Epidermal melanocyte (primary cell): ENCODE results near the gene R3HDM2.

Experiments used
- DNase-seq: peaks from one replicate; pipeline ENCODE4 v3.0.0; 2011; ENCODE audit warnings: low spot score; ENCODE audit not compliant: insufficient read length

Gene R3HDM2

DNA sequence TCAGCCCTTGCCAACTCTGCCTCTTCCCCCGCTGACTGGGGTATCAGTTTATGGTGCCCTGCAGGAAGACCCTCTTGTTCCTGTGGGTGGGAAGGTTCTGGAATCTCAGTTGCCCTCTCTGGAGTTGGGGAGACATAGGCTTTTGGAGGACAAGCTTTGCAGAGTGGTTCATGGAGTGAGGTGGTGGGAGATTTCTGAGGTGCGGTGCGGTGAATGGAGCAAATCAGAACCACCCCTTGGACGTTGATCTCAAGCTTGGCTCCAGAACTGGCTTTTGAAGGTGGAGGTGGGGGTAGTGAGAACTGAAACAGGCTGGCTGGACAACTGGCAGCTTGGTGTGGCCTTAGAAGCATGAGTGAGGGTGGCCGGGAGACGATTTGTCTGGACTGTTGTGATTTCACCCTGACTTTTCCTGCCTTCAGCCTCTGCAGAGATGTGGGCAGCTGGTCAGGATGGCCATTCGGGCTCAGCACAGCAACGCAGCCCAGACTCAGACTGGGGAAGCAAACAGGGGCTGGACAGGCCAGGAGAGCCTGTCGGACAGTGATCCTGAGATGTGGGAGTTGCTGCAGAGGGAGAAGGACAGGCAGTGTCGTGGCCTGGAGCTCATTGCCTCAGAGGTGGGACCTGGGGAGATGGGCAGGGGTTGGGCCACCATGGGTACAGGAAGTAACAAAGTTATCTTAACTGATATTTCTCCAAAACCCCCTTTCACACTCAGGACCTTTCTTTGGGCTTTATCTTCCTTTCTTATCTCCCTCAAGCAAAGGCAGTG lies 200.3 kb downstream of the R3HDM2 start:
- no peak for DNase-seq

DNA sequence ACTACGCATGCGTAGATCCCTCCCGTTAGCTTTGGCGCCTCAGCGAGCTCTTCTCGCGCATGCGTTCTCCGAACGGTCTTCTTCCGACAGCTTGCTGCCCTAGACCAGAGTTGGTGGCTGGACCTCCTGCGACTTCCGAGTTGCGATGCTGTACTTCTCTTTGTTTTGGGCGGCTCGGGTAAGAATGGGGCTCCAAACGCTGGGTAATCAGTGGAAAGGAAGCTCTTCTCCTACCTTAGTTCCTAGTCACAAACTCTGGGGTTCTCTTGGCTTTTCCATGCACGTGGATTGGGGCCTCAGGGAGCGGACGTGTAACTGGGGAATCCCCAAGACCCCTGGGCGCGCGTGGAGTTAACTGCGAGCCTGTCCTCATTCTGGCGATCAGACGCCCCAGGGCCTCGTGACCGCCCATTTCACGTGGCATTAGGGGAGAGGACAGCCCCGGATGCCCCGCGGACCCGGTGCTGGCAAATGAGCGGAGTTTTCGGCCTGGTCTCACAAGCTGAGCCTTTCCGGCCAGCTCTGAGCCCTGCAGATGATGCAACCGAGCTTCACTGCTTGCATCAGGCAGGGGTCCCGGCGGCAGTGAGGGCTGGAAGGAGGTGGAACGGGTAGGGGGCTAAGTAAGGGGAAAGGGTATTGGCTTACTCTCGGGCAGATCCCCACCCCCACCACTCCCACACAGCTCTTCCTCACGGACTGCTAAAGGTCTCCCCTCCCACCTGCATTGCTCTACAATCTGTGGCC lies 201.0 kb downstream of the R3HDM2 start, which contains the start of gene SHMT2:
Gene SHMT2, plus strand, starts transcription at position 78 of the 747 bp plus-strand sequence. Its CDS starts 68 bp downstream, at position 146.
- peak; percentile 100 for DNase-seq

DNA sequence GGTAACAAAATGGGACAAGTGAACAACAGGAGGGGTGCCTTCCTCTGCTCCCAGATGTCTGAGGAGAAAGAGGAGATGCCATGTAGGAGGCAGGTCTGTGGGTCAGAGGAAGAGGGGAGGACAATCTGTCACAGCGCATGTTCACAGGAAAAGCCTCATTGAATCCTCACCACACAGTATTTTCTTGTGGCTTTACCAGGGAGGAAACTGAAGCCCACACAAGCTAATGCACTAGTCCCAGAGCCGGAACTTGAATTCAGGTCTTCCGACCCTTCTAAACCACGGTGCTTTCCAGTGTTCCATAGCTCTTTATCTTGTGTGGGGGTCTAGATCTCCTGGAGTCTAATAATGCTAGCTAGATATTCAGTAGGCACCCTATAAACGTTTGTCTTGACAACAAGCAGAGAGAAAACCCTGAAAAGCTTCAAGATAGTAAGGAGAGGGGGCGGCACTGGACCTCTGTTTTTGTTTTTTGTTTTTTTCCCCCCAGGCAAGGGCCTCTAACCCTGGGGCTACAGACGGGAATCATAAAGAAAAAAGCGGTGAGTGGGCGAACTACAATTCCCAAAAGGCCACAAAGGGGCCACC lies 201.7 kb downstream of the R3HDM2 start:
- DNase-seq: no peak

DNA sequence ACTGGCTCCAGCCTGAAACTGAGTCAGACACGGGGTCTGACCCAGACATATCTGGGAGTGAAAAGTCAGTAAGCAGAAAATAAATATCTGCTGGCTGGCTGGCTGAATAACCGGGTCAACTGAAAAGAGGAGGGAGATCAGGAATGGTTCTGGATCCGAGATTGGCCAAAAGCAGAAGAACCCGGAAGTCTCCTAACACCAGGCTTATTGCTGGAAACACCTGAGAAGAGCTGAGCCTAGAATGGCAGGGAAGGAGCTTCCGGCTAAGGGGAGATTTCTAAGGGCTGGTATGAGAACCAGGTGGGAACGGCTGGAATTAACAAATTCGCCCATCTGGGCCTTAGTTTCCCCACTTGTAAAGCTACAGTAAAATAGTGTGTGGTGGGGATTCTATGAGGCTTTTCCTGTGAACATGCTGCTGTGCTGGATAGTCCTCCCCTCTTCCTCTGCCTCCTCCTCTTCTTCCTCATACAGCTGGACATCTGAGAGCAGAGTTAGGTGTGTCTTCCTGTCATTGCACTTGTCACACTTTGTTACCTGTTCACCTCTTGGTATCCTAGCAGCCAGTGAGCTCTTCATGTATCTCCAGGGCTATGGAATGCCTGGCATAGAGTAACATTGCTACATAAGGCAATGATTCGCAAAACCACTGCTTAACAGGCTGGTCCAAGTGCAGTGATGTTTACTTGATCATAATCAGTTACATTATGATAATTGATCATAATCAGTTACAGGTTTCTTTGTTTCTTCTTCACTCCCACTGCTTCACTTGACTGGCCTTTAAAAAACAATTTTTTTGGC lies 203.3 kb downstream of the R3HDM2 start:
- no peak for DNase-seq

DNA sequence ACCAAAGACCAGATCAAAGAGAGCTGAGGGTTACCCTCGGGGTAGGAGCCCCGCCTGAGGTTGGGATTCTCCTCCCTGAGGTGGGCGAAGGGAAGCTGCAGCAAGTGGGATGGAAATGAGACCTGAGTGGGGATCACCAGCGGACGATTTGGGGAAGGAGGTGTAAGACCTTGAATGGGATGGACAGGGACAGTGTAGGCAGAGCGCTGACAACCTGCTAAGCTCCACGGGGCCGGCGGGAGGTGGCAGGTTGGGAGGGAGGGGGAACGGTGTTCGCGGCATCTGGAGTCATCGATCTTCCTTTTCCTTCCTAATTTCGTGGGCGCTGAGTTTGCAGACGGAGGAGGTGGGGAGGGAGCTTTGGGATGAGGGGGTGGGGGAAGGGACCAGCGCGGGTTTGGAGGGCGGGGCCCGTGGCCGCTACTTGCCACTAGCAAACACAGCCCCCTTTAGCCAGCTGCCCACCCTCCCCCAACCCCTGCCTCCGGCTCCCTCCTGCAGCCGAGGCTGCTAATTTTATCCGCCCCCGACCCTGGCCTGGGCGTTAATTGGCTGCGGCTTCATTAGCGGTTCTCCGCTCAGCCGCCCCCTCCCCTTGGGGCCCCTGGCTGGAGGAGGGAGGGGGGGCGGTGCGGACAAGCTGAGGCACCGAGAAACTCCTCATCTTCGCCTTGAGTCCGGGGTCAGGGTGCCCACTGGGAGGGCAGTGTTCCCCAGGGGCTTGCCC lies 204.1 kb downstream of the R3HDM2 start:
- no peak for DNase-seq

DNA sequence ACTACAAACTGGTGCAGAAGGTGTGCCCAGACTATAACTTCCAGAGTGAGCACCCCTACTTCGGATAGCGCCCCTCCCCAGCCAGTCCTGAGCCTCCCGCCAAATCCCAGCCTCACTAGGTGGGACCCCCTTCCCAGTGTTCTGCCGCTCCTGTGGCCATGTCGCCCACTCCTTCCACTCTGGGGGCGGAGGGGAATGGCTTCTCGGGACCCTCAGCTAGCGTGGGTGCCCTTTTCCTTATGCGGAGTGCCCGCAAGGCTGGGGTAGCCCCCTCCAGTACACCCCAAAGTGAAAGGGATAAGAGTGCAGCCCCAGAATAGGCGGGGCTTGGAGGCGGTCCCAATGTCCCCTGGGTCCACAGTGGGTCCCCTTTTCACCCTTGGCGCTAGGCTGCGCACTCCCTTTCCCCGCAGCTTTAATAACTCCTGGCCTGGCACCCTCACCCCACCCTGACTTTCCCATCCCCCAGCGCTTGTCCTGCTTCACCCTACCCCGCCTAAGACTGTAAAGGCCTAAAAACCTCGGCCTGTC lies 205.1 kb downstream of the R3HDM2 start:
- DNase-seq: no peak

DNA sequence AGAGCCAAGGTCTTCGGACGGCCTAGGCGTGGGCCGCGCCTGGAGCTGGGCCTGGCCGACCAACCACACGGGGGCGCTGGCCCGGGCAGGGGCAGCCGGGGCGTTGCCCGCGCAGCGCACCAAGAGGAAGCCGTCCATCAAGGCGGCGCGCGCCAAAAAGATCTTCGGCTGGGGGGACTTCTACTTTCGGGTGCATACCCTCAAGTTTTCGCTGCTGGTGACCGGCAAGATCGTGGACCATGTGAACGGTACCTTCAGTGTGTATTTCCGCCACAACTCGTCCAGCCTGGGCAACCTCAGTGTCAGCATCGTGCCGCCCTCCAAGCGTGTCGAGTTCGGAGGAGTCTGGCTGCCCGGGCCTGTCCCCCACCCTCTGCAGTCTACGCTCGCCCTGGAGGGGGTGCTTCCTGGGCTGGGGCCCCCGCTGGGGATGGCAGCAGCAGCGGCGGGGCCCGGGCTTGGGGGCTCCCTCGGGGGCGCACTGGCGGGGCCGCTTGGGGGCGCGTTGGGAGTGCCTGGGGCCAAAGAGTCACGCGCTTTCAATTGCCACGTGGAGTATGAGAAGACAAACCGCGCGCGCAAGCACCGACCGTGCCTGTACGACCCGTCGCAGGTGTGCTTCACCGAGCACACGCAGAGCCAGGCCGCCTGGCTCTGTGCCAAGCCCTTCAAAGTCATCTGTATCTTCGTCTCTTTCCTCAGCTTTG lies 205.7 kb downstream of the R3HDM2 start:
- DNase-seq: no peak

DNA sequence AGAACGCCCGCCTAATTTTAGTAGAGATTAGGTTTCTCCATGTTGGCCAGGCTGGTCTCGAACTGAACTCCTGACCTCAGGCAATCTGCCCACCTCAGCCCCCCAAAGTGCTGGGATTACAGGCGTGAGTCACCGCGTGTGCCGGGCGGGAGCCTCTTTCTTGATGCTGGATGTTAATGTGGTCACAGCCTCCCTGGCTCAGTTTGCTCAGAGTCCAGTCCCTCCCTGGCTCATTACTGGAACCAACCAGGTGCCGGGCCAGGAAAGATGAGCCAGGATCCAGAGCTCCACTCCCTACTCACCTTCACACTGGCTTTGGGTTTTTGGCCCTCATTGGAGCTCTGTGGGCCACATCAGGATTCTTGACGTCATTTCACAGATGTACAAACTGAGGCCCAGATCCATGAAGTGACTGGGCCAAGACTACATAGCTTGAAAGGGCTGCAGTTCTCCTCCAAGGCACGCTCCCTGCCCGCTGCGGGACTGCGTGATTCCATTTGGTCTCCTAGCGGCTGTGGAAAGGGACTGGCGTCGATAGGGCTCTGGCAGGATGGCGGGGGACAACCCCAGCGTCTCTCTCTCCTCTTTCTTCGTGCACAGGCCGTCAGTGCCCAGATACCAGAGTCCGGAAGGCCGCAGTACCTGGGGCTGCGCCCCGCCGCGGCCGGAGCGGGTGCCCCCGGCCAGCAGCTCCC lies 206.4 kb downstream of the R3HDM2 start:
- DNase-seq: no peak

DNA sequence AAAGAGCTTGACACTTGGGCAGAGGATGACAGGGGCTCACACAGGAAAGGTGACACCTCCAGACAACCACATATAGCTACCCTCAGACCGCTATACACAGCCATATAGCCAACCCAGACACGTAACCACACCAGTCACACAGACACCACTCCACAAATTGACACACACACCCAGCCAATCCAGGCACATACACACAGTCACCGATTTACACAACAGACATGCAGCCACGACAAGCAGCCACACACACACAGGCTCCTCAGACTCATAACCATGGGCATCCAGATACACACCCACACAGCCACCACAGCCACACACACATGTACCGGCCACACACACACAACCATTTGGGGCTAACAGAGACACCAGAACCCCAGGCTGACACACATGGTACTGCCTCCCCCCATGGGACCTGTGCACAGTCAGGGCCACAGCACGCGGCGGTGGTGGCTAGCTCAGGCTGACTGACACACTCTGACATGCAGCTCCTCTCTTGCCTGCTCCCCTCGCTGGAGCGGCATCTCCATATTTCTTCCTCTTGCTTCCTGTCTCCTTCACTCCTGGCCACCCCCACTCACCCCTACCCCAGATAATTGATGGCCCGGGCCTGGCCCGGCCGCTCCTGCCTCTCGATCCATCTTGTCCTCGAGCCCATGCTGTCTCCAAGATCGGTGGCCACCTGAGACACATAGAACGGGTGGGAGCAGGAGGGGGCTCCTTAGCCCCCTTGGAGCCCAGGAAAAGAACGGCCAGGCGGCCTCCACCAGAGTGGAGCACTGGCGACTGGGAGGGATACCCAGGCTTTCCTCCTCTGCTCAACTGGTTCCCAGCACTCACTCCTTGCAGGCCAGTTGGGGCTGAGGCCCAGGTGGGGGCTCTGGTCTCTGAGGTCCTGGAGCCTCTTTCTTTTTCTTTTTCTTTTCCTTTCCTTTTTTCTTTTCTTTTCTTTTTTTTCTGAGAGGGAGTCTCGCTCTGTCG lies 207.4 kb downstream of the R3HDM2 start:
- no peak for DNase-seq

DNA sequence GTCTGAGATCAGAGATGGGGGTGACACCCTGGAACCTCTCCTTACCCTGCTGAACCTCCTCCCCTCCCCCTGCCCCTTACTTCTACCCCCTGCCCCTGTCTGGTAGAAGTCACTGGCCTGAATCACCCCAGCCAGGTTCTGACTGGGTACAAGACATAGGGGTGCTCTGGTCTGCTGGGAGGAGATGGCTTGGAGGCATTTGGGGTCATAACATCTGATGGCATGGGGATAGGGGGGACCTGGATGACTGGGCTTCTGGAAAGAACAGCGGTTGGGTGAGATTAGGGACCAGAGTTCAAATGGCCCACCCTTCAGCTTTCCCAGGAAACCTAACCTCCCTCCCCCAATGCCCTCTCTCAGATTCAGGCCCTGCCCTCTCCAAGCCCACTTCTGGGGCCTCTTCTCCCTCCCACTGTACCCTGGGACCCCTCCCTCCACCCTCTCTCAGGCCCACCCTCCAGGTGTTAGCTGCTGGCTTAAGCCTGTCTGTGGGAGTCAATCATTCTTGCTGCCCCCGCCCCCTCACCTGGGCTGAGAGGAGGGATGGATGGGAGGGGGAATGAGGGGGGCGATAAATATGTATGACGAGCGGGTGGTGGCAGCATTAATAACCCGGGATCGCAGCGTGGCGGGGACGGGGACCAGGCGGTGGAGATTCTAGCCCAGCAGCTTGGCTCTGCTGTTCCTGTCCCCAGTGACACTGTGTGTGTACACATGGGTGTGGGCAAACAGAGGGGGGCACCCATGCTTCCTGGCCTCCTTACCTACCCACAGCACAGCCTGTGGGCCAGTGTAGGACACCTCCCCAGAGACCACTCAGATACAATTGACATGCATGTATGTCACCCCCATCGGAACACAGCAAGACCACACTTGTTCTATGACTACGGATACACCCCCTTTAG lies 208.3 kb downstream of the R3HDM2 start:
- no peak for DNase-seq

DNA sequence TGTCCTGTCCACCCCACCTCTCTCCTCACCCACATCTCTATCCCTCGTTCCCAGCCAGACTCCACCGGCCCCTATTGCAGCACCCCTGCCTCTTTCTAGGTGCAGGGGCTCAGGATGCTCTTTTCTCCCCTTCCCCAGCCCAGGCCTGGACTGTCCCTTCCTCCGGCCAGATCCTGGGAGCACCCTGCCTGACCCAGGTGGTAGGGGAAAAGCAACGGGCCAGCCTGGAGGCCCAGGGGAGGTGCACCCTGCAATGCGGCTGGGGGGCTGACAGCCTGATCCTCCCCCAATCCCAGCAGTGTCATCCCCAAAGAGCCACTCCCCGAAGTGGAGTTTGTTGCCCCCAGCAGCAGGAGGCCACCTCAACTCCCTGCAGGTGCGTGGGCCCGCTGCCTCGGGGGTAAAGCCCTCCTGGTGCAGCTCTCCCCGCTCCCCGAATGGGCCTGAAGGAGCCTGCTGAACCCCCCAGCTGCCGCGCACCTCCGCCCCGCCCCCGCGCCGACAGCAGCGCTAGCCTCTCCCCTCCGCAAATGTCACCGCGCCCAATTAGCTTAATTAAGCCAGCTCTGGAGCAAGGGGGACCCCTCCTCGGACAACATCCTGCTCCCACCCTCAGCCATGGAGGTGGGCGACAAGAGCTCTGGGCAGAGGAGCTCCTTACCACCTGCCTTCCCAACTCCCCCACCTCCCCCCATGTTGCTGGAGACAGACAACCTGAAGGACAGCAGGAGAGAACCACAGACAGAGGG lies 209.5 kb downstream of the R3HDM2 start:
- DNase-seq: no peak

DNA sequence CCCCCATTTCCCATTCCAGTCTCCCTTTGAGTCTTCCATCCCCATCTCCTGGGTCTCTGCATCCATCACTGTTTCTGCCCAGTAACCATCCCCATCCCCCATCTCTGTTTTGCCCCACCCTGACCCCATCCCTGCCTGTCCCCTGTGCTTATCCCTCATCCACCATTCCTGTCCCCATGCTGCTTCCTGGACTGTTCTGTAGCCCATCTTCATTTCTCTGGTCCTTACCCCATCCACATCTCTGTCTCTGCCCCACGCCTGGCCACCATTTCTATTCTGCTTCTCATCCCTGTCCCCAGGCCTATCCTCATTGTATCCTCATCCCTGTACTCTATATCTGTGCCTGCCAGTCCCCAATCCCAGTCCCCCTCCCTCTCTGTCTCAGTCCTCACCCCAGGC lies 210.1 kb downstream of the R3HDM2 start:
- no peak for DNase-seq

DNA sequence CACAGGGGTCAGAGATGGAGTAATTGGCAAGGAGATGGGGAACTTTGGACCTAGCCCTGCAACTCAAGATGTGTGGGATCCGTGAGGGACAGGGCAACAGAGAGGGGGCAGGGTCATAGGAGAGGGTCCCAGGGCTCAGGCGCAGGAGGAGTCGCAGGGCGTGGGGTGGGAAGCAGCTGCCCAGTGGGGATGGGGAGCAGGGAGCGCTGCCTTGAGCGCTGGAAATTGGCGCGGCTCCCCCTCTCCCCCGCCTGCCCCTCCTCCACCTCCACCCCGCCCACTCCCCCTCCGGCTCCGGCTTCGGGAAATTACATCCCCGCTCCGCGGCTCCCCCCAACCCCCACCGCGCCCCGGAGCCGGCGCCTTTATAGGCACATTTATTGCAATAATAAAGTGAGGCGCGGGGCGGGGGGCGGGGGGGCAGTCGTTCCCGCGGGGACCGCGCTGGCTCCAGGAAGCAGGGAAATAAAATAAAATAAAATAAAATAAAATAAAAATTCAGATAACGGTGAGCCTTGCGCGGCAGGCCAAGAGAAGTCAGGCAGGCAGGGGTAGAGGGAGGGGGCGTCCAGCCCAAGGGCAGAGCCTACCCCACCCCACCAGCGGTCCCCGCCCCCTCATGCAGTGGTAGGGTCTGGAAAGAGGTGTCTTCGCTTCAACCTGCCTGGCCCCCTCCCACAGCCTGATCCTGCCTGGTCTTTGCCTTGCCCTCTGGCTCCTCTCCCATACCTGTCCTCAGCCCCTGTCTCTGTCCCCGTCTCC lies 210.7 kb downstream of the R3HDM2 start:
- no peak for DNase-seq

DNA sequence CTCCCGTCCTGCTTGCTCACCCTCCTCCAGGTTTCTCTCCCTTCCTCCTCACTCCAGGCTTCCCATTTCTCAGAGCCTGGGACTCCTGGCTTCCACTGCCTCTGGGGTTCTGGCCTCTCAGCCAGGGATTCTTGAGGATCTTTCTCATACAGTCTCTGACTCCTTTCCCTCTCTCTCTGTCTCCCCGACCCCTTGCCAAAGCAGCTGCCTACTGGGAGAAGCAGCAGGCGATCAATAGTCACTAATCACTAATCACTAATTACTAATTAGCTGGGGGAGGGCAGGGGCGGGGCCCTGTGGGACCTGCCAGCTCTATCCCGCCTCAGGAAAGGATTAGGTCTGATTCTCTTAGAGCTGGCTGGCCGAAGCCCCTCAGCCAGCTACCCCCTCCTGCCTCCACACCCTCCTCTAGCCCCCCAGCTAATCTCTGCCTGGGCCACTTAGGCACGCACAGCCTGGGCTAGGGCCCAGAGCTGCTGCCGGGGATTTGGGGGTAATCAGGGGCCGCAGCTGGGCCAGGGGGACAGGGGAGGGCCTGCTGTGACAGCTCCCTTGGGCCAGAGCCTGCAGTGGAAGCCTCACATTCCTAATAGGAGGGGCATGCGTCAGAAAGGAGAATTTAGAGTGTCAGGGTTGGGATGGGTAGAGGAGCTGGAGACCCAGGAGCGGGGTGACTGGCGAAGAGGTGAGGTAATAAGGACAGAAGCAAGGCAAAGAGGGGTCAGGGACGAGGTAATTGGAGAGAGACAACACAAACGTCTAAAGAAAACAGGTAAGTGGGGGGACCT lies 211.4 kb downstream of the R3HDM2 start:
- DNase-seq: no peak
